GM21390 (cell line): ENCODE results near the gene FHIT.

Source experiments
- ATAC-seq: cut with Tn5 transposase; IDR thresholded peaks from one replicate; pipeline ENCODE4 v1.9.1; 2021; ENCODE audit not compliant: unreplicated experiment

Gene FHIT

DNA sequence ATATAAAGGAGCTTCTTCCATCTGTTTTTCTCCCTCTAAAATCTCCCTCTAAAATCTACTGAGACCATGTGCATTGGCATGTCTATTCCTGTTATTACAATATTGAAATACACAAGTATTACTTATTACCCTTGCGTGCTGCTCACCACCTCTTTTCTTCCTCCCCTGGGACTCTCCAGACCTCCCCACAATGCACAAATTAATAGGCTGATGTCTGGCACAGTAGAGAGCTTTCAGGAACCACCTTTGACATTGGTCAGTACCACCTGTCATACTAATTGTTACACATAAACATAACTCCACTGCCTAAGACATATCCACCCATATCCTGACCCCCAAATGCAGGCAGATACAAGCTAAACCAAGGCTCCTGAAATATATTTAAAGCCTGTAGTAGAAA, 722.6 kb downstream of the FHIT start:
- no peak for ATAC-seq

DNA sequence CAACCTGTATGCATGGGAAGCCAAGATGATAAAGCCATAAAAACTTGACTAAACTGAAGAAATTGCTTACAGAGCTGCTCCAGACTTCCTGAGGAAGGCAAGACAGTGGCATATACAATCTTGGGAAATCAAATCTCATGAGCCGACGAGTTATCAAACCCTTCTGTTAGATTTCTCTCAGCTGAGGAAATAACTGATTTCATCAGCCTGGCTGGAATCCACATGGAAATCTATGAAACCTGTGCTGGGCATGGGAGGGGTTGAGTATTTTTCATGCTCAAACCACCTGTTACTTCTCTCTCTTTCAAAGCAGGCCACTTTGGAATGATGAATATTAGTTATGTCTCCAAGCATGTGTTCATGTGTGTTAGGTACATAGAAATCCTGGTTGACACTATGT, 727.7 kb downstream of the FHIT start:
- no peak for ATAC-seq

DNA sequence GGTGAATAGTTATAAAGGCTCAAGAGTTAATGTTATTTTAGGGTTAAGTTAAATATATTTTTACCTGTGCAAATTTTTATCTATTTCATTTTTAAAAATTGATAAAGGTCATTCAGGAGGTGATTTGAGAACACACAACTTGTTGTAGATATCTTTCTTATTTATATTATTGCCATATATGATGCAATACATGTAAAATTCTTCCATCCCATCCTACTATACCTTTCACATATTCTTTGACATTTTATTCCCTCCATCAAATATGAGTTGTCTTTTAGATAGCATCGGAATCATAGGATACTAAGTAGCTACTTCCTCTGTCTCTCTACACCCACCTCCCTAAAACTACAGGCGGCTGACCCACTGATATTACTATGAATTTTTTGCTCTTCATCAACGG, 734.1 kb downstream of the FHIT start:
- ATAC-seq, result no peak

DNA sequence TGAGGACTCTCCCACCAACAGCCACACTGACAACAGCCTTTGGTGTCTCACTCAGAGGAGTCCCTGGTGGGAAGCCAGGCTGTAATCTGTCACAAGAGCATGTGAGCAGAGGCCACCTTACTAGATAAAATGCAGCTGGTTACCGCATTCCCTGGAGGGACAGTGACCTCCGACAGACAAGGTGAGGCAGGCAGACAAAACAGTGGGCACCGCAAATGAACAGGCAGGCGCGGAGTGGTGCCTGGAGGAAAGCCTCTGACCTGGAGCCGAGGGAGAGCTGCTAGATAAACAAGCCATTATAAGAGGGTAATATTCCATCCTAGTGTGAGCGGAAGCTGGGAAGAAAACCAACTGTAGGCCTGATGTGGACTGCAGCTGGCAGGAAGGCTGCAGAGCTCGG, 736.4 kb downstream of the FHIT start:
- no peak for ATAC-seq

DNA sequence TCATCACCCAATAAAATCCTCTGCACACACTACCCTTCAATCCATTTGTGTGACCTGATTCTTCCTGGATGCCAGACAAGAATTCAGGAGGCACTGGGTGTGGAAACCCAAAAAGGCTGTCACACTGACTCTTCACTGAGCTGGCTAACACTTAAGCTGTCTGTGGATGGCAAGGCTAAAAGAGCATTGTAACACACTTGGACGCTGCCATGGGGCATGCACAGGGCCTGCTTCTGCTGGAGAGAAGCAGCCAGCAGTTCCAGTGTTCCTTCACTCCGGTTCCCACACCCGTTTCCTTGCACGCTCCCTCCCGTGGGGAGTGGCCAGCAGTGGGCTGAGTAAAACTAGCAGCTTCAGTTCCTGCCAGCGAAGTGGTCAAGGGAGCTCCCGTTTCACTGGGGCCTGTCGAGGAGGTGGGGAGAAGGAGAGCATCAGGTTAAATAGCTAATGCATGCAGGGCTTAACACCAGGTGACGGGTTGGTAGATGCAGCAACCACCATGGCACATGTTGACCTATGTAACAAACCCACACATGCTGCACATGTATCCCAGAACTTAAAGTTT, 737.1 kb downstream of the FHIT start:
- ATAC-seq, result no peak

DNA sequence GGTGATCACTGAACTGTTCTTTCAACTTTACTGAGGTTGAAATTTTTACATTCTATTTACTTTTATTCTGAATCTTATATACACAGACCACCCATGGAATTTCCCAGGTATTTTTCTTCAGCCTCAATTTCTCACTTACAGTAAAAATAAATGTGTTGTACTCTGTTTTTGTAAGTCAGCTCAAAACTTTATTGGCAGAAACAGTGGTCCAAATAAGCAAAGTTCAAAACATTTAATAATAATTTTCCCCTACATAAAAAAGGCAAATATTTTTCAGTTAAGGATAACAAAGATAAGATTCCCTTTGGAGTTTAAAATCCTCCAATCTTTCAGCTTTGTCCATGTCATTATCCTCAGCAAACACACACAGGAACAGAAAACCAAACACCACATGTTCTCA, 738.0 kb downstream of the FHIT start:
- ATAC-seq, result no peak

DNA sequence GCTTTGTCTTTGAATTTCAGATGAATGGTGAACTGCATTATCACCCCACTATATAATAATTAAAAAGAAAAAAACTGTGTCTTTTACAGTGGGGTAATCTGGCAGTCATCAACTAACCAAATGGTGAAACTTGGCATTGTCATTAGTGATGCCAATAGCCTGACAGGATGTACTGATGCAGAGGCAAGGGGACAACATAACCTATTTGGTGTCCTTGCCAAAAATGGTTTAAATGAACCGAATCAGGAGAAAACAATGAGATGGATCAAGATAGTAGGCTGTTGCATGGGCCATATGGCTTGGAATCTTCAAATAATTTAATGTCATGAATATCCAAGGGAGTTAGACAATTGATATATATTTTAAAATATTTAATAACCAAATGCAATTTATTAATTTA, 738.7 kb downstream of the FHIT start:
- no peak for ATAC-seq

DNA sequence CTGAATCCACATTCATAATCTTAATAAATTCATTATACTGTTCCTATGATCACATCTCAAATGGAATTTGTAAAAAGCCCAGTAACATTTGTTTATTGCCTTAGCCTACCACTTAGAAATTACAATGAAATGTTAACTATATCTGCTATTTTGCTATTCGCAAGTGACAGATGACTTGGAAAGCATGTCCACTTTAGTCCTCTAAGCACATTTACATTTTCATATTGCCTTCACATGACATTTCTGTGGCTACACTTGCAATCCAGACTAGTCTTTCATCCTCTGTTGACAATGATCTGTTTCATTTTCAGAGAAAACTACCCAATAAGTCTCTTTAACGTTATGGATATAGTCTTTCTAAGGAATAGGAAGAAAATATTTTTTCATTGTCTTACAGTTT, 741.8 kb downstream of the FHIT start:
- ATAC-seq, result no peak

DNA sequence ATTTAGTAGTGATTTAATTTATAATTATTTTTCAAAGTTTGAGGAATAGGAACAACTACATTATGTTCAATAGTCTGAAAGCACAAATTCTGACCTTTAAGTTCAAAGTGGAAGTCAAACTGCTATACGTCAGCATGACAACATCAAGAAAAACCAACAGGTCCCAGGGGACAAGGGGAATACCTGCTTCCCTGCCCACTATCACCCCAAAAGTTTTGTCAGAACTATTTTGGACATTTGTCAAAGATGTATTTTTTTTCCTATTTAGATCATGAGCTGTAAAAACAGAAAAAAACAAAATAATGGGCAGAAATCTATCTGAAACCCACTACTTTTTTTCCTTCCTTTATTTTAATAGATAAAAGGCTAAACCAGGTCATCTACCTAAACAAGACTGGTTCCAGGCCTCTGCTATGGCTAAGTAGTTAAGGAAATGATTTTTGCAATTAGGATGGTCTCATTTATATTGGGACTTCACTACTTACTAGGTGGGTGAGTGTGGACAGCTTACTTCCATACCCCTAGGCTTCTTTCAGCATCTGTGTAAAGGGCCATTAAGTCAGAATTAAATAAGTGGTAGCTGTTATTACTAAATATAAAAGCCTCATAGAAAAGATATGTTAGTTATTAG, 746.3 kb downstream of the FHIT start:
- no peak for ATAC-seq

DNA sequence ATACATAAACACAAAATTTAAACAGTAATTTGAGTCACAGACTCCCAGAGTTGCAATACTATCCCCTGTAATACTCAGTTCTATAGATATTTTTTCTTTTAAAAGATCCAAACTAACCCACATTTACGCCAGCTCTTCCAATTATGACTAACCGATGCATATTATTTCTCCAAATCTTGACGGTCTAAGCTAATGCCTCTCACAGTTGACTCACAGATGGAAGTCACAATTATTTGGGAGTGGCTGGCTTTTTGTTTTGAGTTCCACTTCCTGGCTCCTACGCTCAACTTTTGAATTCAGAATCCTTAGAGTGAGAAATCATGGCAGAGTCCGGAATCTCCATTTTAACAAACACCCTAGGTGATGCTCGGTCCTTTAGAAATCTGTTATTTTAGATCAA, 749.9 kb downstream of the FHIT start:
- ATAC-seq, result no peak

DNA sequence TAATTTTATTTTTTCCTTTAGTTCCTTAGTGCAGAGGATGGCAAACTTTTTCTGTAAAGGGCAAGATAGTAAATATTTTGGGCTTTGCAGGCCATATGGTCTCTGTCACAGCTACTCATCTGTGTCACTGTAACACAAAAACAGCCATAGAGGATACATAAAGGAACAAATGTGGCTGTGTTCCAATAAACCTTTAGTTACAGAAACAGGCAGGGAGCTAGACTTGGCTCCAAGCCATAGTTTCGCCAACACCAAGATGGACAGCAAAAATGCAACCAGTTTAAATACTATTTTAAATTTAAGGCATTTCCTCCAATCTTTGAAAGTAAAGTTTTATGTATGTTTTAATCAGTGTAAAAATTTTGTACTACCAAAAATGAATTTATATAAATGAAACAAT, 753.4 kb downstream of the FHIT start:
- no peak for ATAC-seq

DNA sequence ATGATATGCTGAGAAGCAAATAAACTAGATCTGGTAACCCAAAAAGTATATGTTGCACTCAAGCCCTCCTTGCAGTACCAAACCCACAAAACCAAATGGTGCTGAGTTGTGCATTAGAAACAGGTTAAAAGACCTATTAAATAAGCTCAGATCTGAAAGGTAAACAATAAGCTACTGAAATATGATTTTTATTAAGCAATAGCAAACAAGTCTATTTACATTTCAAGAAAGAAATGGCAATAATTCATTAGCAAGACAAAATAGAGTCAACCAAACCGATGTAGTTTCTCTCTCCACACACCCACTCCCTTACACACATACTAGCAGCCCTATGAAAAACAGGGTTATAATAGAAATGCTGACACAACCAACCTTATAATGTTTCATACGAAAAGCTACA, 760.3 kb downstream of the FHIT start:
- no peak for ATAC-seq

DNA sequence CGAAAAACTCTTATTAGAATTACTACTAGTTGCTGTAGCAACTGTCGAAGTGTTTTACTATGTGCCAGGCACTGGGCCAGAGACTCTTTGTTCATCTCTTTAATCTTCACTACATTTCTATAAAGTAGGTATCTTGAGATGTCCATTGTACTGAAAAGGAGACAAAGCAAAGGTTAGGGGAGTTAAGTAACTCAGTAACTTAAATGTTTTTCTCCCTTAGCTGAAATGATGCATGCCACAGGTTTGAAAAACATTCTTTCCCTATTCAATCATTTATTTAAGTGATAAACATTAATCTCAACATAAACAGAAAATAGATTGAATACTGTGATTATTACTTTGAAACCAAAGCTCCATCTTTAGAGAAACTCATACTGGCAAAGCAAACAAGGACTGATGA, 776.2 kb downstream of the FHIT start:
- no peak for ATAC-seq

DNA sequence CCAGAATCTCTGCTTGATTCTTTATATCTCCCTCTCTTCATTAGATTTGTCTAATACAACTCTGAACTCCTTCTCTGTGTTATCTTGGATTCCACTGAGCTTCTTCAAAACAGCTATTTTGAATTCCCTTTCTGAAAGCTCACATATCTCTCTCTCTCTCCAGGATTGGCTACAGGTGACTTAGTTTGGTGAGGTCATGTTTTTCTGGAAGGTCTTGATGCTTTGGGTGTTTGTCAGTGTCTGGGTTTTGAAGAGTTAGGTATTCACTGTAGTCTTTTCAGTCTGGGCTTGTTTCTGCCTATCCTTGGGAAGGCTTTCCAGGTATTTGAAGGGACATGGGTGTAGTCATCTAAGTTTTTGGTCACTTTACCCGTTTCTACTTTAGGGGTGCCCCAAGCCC, 781.8 kb downstream of the FHIT start:
- ATAC-seq, result no peak

DNA sequence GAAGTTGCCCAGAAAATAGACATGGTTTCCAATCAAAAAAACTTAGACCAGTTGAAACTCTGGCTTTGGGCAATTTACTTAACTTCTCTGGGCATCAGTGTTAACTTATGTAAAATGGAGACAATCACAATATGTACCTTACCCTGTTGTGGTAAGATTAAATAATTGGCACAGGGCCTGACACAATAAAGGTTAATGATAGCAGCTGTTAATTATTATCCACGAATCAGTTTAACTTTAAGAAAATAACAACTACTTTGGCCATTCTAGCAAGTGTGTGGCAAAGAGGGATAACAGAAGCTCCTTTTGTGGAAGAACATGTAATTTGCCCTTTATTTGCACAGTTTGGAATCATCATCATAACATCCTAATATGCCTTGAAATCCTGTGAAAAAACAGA, 787.6 kb downstream of the FHIT start:
- ATAC-seq, result no peak

DNA sequence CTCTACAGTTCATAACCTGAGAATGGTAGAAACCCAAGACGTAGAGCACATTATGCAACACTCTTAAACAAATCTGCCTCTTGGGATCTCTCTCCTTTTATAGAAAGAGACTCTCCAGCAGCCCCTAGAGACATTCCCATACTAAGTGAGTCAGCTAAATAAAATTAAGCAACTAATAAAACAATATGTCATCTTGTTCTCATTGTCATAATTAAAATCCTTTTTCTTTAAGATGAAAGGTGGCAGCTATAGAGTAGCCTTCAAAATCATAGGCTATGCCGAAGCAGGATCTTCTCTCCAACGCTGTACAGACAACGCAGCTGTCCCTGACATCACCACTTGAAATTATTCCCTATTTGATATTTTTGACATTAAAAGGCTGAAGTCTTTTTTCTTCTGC, 790.0 kb downstream of the FHIT start:
- ATAC-seq, result no peak

DNA sequence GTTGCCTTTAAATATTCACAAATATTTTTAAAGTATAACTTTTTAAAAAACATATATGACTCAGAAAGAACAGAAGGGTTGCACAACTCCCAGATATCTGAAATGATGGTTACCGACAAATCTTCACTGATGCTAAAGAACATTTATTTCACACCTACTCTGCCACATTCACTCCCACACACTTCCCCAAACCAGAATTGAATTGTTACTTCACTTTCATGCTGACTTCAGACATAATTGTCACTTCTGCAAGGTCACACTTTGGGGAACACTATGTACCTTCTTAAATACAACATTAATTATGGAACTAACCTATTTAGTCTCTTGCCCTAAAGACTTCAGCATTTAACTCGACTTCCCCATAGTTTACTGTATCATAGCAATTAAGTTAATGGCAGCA, 795.1 kb downstream of the FHIT start:
- ATAC-seq, result no peak

DNA sequence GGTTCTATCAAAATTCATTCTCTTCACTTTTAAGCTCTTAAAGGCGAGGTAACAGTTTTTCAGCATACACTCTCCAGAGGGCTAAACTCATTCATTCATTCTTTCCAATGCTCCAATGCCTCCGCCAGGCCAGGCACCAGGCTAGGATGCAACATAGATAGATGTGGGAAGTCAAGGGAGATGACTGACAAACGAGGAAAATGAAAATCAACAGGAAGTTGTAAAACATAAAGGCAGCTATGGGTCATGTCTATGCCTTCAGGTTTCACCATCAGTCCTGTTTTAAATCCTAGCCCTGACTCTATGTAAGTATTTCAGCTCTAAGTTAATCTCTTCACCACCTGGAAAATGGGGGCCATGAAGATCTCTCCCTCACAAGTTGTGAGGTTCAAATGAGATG, 797.9 kb downstream of the FHIT start:
- no peak for ATAC-seq

DNA sequence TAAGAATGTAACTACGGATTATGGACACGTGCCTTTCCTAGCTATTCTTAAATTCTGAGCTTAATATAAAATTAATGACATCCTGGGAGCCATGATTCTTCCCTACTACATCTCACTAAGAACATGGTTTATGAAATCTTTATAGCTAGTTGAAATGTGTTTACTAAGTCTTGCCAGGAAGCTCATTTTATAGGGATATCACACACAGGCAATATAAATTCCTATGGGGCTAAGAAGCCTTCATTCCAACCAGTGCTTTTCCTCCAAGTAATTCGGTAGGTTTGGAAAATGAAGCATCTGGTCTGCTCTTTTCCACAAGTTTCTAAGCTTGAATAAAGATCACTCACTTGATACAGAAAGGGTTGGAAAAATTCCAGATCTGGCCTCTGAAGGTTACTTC, 802.6 kb downstream of the FHIT start:
- ATAC-seq, result no peak

DNA sequence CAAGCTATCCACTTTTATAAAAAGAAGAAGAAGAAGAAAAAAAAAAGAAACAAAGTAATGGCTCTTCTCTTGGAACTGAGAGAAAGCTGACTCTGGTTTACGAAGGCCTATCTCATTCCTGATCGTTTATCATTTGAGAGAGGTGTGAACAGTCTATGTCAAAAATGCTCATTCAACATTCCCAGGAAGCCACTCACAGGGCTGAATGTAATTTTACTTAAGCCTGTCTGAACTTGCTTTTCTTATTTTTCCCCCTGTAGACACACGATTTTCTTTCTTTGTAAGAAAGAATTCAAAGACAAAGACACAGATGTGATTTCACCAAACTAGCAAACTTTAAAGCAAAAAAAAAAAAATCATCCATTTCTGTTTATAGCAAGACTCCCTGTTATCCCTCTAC, 805.8 kb downstream of the FHIT start:
- ATAC-seq, result no peak

DNA sequence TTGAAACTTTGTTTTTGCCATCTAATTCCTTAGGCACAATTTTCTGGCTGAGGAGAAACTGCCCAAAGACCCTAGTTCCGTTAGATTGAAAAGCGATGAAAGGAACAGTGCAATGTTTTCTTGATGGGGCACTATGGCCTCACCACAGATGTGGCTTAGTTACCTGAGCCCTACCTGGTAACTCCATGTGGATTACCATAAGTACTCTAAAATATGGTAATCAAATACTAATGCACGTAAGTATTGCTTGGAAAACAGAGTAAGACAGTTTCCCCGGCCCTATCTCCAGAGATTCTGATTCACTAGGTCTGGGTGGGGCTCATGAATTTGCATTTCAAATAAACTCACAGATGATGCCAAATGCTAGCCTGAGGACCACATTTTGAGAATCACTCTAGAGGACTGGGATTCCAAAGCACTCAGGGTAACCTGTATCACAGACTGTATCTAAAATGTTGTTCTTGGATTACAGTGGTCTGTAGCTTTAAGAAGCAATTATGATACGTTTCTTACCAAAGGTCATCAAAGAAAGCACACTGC, 806.3 kb downstream of the FHIT start:
- no peak for ATAC-seq

DNA sequence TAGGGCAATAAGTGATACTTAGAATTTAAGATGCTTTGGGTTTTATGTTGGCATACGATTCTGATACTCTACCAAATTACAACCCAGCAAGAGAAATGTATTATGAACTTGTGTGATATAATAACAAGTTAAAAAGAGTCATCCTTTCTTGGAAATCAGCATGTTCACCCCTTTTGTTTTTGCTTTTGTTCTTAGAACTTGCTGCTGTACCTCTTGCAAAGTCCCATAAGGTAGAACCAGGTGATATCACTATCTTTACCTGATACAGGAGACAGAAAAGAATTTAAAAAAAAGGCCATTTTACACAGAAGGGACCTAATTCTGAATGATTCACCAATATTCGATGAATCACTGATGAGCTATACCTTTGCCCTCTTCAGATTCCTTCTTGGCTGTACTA, 810.4 kb downstream of the FHIT start:
- ATAC-seq, result no peak

DNA sequence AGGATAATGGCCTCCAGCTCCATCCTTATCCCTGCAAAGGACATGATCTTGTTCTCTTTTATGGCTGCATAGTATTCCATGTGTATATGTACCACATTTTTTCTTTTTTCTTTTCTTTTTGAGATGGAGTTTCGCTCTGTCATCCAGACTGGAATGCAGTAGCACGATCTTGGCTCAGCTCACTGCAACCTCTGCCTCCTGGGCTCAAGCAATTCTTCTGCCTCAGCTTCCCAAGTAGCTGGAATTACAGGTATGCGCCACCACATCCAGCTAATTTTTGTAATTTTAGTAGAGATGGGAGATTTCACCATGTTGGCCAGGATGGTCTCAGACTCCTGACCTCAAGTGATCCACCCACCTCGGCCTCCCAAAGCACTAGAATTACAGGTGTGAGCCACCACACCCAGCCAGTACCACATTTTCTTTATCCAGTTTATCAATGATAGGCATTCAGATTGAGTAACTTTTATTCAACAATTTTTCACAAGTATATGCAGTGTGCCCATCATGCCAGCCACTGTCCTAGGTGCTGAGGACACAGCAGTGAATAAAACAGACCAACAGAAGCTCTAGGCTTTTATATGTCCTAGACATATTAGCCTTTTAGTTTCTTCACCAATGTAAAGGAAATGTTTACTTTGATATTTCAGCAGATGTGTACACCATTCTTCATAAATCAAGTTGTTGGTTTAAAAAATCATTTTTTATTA, 815.2 kb downstream of the FHIT start:
- ATAC-seq, result no peak
